Measurements from ENCODE around the gene PLA2R1.

DNA sequence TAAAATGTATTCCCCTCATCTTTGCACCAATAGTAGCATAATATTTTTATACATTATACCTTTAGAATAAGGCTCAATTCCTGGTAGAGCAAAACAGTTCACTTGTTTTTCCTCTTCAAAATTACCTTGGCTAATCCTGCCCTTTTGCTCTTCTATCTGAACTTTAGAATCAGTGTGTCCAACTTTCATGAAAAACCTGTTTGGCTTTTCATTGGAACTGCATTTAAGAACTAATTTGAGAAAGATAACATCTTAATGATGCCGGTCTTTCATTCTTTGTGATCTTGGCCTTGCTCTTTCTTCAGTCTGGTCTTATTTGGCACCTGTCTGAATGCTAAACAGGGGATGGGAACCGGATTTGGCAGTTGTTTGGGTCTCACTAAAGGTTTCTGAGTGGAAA is 151.5 kb downstream of the PLA2R1 start:
- TF ChIP-seq EP300 (conservative IDR thresholded peaks at IDR 0.05; ENCODE audit: poor library complexity, severe bottlenecking), result no peak
- TF ChIP-seq, protein P1, sequence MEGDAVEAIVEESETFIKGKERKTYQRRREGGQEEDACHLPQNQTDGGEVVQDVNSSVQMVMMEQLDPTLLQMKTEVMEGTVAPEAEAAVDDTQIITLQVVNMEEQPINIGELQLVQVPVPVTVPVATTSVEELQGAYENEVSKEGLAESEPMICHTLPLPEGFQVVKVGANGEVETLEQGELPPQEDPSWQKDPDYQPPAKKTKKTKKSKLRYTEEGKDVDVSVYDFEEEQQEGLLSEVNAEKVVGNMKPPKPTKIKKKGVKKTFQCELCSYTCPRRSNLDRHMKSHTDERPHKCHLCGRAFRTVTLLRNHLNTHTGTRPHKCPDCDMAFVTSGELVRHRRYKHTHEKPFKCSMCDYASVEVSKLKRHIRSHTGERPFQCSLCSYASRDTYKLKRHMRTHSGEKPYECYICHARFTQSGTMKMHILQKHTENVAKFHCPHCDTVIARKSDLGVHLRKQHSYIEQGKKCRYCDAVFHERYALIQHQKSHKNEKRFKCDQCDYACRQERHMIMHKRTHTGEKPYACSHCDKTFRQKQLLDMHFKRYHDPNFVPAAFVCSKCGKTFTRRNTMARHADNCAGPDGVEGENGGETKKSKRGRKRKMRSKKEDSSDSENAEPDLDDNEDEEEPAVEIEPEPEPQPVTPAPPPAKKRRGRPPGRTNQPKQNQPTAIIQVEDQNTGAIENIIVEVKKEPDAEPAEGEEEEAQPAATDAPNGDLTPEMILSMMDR (IDR thresholded peaks at IDR 0.05; ENCODE audit: poor library complexity, severe bottlenecking), result no peak

All from neural cell (in vitro differentiated cells).